ENCODE data around the gene NBPF1.
A peak's percentile ranks its signal among the peaks of the same experiment; 100 is the strongest.
"Not testable (repeated sequence)": the region's sequence is repeated elsewhere in the genome, so short reads cannot be mapped to it uniquely, and the experiment has no call there.

NBPF1 gene

DNA sequence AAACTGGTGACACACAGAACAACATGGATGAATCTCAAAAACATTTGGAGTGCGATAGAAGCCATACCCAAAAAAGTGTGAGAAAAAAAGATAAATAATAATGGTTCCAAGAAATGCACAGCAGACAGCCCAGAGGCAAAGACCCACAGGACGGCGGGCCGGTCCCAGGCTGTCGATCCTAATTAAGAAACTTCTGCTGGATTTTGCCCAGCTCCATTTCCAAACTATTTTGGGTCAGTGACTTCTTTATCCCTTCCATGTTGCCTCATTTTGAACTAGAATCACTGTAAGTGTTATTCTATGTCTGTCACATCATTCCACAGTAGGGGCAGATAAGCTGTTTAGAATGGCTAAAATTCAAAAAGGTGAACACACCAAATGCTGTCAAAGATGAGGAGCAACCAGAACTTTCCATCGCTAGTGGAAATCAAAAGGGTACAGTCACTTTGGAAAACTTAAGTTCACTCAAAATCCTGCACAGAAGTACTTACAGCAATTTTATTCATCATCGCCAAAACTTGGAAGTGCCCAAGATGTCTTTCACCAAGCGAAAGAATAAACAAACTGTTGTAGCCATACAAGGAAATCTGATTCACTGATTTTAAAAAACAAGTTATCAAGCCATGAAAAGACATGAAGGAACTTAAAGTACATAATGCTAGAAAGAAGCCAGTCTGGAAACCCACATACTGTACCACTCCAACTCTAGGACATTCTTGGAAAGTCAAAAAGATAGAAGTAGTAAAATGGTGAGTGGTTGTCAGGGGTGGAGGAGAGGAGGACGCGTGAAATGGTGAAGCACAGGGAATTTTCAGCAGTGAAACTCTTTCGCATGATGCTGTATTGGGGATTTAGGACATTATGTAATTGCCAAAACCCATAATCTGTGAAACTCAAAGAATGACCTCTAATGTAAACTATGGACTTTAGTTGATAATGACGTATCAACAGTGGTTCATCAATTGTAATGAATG, 7.5 kb downstream of the NBPF1 start:
- DNase-seq, result peak; percentile 3

DNA sequence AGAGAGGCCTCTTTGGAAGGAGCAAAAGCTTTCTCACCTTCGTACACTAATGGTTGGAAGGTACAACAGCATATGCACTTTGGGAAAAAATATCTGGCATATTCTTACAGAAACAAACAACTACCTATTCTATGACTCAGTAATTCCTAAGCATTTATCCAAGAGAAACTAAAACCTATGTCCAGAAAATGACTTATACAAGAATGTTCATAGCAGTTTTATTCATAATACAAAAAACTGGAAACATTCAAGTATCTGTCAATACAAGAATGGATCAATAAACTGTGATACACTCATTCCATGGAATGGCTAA, 8.2 kb downstream of the NBPF1 start:
- no peak for DNase-seq

- peak; percentile 3 for DNase-seq
Measured at GRCh38 chr1:16604514-16605212, 8.7 kb downstream of the NBPF1 start.

- DNase-seq, result not testable (repeated sequence)
Measured at GRCh38 chr1:16603623-16604022, 9.7 kb downstream of the NBPF1 start.

DNA sequence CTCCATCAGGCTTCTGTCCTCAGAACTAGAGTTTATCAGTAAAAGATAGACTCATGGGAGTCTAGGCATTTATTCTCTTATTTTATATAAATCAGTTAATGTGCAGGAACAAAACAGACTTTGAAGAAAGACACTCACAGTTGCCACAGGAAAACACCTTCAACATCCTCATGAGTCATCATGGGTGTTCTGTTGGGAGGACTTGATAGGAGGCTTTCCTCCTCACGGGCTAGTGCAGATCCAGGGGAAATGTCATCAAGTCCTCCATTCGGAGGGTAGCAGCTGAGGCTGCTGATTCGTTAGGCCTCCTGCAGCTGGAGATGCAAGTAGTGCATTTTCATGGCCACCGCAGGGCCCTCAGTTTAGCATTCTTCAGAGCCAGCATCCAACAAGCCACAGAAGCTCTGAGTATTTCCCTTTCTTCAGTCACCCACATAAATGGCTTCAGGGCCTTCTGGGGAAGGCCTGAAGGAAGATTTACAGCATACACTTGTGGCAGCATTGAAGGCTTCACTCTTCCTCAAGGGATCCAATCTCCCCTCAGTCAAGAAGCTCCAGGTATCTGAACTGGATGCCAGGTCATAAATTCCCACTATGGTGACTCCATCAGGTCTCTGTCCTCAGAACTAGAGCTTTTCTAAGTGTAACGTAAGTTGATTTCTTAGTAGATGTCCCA, 10.9 kb downstream of the NBPF1 start:
- DNase-seq, result not testable (repeated sequence)

DNA sequence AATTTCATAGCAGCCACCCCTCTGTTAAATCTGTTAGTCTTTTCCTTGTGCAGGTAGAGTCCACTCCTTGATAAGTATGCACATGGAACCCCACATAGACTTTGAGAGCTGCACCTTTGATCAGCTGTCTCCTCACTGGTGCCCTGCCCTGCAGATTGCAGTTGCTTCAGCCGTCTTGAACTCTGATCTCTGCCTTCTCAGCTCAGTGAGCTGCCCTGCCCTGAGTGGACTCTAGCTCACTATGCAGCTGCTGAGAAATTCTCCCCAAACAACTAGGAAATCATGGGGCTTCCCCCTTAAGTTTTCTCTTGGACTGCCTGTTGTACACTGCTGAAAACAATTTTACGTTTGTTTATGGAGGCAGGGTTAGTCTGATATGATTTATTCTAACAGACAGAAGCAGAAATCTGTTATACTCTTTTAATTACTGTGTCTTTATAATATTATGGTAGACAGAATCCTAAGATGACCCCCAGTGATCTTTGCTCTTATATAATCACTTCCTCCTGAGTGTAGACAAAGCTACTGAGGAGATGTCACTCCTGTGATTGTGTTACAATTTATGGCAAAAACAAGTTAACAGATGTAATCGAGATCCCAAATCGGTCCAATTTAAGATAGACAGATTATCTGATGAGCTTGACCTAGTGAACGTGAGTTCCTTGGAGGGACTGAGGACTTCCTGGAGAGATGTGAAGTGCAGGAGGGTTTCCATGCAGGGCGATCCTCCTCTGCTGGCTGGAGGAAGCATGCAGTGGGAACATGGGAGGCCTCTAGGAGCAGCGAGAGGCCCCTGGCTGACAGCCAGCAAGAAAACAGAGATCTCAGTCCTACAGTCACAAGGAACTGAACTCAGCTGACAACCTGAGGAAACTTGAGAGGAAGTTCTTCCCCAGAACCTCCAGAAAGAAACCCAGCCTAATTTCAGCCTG, 12.2 kb downstream of the NBPF1 start:
- not testable (repeated sequence) for DNase-seq

DNA sequence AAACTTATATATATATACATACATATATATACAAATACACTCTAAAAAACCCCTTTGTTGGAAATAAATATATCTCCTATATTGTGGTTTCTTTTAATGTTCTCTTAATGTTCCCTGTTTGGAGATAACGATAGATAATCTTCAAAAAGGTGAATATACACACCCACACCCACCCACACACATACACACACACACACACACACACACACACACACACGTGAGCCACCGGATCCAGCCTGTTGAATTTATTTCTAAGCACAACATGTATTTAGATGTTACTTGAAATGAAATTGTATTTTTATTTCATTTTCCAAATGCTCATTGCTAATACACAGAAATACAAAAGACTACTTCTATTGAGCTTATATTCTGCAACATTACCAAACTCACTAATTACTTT, 14.0 kb downstream of the NBPF1 start:
- not testable (repeated sequence) for DNase-seq

DNA sequence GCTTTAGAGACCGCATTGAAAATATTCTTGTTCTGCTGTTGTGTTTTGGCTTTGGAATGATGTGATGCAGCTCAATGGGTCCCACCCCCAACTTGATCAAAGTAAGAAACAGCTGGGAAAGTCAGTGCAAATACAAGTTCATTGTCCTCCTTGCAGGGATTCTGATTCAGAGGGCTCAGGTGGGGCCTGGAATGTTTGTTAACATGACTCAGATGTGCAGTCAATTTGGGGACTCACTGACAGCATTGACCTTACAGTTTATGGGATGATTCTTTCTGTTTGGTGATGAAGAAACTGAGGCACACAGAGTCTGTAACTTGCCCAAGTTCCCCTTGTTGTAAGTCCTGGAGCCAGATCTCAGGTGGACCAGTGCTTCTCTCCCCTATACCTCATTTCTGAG, 18.1 kb downstream of the NBPF1 start:
- DNase-seq, result not testable (repeated sequence)

GRCh38 chr1:16591845-16592244, 21.5 kb downstream of the NBPF1 start:
- DNase-seq, result not testable (repeated sequence)

DNA sequence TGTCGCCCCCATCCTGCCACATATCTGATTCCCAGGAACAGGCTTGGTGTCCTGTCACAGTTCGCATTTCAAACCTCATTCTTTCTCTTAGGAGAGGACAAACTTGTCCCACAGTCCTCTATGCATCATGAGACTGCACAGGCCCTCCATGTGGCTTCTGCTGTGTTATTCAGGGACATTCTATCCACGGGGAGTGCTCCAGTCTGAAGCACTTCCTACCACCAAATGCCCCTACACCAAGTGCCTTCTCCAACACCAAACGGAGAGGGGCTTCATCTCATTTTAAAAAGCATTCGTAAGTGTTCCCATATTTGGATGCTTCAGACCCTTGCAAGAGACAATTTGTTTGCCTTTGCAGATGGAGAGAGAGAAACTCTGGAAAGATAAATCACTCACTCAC, 25.3 kb downstream of the NBPF1 start:
- DNase-seq, result not testable (repeated sequence)

GRCh38 chr1:16587639-16588038, 25.7 kb downstream of the NBPF1 start:
- DNase-seq, result not testable (repeated sequence)

DNA sequence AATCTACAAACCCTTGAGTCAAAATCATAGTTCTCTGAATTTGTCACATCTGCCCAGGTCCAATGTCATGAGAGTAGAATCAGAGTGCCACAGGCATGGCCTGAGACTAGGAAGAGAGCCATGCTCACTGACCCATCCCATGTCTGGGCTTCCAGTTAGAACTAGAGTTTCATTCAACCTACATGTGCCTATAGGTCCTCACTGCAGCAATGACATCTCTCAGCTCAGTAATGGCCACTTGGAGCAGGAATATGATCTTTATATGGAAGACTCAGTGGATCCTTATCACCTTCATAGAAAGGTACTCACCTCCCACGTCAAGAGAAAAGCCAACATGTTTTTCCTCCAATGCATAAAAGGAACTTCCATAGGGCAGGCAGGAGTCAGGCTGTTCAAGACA, 48.0 kb downstream of the NBPF1 start:
- not testable (repeated sequence) for DNase-seq

DNA sequence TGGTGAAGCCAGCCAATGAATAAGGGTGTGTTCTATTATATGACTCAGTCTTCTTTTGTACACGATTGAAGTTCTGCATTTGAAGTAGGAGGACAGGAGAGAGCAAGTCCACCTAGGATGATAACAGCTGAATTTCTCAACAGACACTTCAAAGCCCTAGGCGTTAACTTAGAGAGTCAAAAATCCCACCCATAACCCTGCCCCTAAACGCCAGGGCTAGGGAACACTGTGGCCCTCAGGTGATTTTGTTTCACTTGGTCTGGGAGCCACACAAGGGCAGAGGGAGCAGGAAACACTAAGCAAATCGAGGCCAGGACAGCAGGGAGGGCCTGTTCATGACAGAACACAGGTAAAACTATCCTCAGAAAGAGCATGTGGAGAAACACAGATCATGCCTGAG, 52.3 kb downstream of the NBPF1 start:
- DNase-seq, result not testable (repeated sequence)

DNA sequence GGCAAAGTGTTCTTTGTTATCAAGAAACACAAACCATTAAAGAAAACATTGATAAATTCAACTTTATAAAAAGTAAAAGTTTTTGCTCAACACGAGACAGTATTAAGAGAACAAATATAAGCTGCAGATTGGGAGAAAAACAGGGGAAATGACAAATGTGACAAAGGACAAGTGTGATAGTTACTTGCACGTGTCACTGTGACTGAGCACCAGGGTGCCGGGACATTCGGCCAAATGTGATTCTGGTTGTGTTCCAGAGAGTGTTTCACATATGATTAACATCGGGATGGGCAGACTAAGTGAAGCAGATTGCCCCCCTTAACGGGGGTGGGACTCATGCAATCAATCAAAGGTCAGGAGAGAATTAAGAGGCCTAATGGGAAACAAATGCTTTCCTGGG, 52.9 kb downstream of the NBPF1 start:
- DNase-seq, result not testable (repeated sequence)

DNA sequence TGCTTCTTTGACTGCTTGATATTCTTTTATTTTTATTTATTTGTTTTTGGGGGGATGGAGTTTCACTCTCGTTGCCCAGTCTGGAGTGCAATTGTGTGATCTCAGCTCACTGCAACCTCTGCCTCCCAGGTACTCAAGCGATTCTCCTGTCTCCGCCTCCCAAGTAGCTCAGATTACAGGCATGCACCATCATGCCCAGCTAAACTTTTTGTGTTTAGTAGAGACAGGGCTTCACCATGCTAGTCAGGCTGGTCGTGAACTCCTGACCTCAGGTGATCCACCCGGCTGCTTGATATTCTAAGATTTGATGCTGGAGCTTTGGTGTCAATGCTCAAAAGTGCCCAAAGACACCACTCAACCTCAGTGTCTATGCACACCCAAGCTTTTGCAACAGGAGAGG, 53.7 kb downstream of the NBPF1 start:
- not testable (repeated sequence) for DNase-seq

DNA sequence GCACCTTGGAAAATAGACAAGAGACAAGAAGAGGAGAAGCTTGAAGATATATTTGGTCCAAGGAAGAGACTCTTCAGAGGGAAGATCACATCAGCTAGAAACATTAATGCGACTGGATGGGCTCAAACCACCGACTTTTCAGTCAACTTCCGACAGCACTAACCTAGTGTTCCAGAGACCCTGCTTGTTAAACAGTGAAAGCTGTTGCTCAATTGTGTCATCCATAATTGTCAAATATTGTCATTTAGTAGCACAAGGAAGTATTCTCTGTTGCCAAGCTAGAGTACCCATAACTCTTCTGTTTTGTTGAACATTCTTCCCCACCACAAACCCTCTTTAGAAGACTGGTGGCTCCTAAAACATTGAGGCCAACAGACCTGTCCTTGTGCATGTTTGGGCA, 56.3 kb downstream of the NBPF1 start:
- not testable (repeated sequence) for DNase-seq

DNA sequence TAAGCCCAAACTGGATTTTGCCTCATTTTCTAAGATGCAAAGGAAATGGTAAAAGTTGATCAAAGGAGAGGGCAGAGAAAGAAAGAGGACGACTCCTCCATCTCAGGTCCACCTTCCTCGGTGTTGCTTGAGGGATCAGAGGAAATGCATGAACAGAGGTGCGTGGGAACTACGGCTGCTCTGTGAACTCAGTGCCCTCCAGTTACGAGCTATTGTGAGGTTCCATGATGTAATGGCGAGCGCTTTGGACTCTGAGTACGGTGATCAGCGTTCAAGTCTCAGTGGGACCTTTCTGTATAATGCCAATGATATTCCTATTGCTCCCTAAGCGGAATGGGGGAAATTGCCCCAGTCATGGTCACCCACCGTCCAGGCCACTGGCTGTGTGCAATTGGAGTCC, 60.1 kb downstream of the NBPF1 start:
- DNase-seq, result not testable (repeated sequence)

GRCh38 chr1:16550212-16550918, 63.0 kb downstream of the NBPF1 start:
- not testable (repeated sequence) for DNase-seq

DNA sequence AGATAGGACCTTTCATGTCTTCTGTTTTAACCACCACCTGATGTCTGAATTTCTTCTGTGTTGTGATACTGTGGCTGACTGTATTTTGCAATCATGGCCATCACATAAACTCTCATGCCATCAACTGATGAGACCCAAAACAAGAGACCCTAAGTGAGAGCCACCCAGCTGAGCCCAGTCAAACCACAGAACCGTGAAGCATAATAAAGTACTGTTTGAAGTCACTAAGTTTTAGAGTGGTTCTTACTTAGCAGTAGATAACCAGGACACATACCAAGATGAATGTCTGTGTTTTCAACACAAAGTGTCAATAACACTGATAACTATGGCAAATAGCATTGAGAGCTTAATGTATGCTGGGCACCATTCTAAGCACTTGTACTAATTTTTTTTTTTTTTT, 63.8 kb downstream of the NBPF1 start:
- not testable (repeated sequence) for DNase-seq

DNA sequence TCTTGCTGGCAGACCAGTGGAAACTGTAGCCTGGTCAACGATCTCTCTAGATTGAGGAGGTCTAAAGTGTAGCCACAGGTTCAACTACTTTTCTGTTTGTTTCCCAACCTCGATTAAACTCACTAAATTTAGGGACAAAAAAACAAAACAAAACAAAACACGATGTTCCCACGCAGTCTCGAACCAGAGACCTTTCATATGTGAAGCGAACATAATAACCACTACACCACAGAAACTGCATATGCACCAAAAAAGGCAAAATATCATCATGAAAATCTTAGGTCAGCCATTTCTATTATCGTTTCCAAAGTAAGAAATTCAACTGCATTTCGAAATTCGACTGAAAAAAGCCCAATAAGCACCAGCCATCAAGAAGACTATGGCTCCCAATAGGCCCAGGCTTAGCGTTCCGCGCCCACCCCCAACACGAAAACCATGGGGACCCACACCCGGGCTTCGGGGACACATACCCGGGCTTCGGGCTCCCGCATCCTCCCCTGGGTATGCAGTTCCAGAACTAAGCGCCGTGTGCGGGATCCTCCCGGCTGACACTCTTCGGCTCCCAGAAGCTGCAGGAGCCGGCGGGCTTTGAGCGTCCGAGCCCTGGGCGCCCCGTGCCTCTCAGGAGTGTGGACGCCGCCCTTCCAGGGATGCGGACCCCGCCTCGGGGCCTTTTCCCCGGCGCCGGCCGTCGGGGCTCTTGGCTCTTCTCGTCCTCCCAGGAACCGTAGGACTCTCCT, 65.7 kb downstream of the NBPF1 start:
- DNase-seq, result peak; percentile 18

DNA sequence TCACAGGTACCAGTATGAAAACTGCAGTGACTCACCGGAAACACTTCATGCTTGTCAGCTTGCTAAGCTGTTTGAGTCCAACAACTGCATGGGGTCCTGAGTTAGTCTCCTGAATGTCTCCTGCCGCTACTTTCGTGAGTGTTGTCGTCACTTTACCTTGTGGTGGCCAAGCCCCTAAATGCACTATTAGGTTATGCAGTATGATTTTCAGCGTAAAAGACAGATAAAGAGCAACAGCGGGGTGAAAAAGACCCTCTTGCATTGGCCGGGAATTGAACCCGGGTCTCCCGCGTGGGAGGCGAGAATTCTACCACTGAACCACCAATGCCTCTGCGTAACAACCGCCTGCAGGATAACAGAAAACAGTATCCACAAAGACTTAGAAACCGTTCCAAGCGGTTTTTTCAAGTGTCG, 67.7 kb downstream of the NBPF1 start:
- peak; percentile 66 for DNase-seq
